MCF 10A (cell line): ENCODE measurements around the gene POU3F3. TPM values are rescaled to one million over a fixed set of nuclear protein-coding genes. Genes with fewer than 3 reads are reported as not detected.
A peak's percentile ranks its signal among the peaks of the same experiment; 100 is the strongest.

ENCODE experiments used
- BruUV-seq: library from RNA; stranded (reverse); fragments of 400-500 nt; replicated peaks from 2 replicates; lab custom pipeline; 2021; lab: Mats Ljungman, UMichigan
- CTCF ChIA-PET: fragments of 300-600 bp; sonication (Branson Sonifier 250); formaldehyde crosslinking; extraction: SDS; loops from one replicate; lab custom pipeline; 2021; ENCODE audit warnings: antibody characterized with exemption, inconsistent platforms; lab: Yijun Ruan, JAX
- POLR2A ChIA-PET: fragments of 300-600, 350-650 bp; sonication (Branson Sonifier 250); formaldehyde crosslinking; extraction: SDS; loops from one replicate; lab custom pipeline; 2020; ENCODE audit warnings: antibody characterized with exemption, inconsistent platforms; lab: Yijun Ruan, JAX
- DNase-seq: peaks from one replicate; pipeline ENCODE4 v3.0.0-alpha.2; 2018; ENCODE audit not compliant: unreplicated experiment
- H3K27ac Mint-ChIP-seq: one replicate; pipeline ENCODE4 v1.8.0; 2022; ENCODE audit warnings: mild to moderate bottlenecking, low read depth, mixed read lengths; ENCODE audit not compliant: unreplicated experiment
- H3K27me3 Mint-ChIP-seq: one replicate; pipeline ENCODE4 v1.8.0; 2022; ENCODE audit warnings: mixed read lengths; ENCODE audit not compliant: insufficient read depth, unreplicated experiment
- H3K36me3 Mint-ChIP-seq: one replicate; pipeline ENCODE4 v1.8.0; 2022; ENCODE audit warnings: mild to moderate bottlenecking, moderate library complexity, mixed read lengths; ENCODE audit not compliant: insufficient read depth, unreplicated experiment
- H3K4me1 Mint-ChIP-seq: one replicate; pipeline ENCODE4 v1.8.0; 2022; ENCODE audit warnings: mixed read lengths; ENCODE audit not compliant: insufficient read depth, unreplicated experiment
- H3K4me3 Mint-ChIP-seq: one replicate; pipeline ENCODE4 v1.8.0; 2022; ENCODE audit warnings: mild to moderate bottlenecking, moderate library complexity, mixed read lengths; ENCODE audit not compliant: unreplicated experiment
- H3K9me3 Mint-ChIP-seq: one replicate; pipeline ENCODE4 v1.8.0; 2022; ENCODE audit warnings: mixed read lengths; ENCODE audit not compliant: unreplicated experiment
- CTCF ChIP-seq: fragments of 200-600 bp; IDR thresholded peaks from one replicate; pipeline ENCODE4 v1.8.0; 2022; ENCODE audit warnings: antibody characterized with exemption, mild to moderate bottlenecking; ENCODE audit not compliant: unreplicated experiment
- intact Hi-C: fragments of 100-400 bp; cut with micrococcal nuclease; formaldehyde crosslinking; loops from 2 replicates; pipeline ENCODE4 v1.14.1; 2022
- total RNA-seq: library from RNA; stranded (reverse); gene quantifications from 2 replicates; pipeline ENCODE4 v1.2.3, GENCODE V29; 2022

Gene POU3F3
- total RNA-seq, 1 experiment from 2014 or later, result not detected

- no TSS peak for BruUV-seq
- no peaks in the 10 kb centered on the region for H3K27me3 Mint-ChIP-seq
- H3K9me3 Mint-ChIP-seq, result no peaks in the 10 kb centered on the region
- DNase-seq, result no peak
- H3K36me3 Mint-ChIP-seq, result no peaks in the 10 kb centered on the region
- ChIA-PET POLR2A (no interaction called here), CTCF (interaction anchor here (0.6 to 1.1 kb wide), 2 partner anchors 30 to 812 kb away, joined by 3 read pairs; no protein-coding TSS in a partner anchor)
- H3K4me3 Mint-ChIP-seq, result no peak overlapping the region
- H3K4me1 Mint-ChIP-seq, result no peaks in the 10 kb centered on the region
- intact Hi-C loops, result no loop called here
- no peak overlapping the region for H3K27ac Mint-ChIP-seq
- no peak for TF ChIP-seq CTCF
These were observed 36.2 kb downstream of the POU3F3 start for GRCh38 chr2:104889960-104890684.

GRCh38 chr2:104890685-104891069, 36.8 kb downstream of the POU3F3 start:
- H3K36me3 Mint-ChIP-seq, result no peaks in the 10 kb centered on the region
- TF ChIP-seq CTCF, result no peak
- no peak overlapping the region for H3K4me3 Mint-ChIP-seq
- no peak for DNase-seq
- CTCF ChIA-PET, result no interaction called here
- no peaks in the 10 kb centered on the region for H3K9me3 Mint-ChIP-seq
- intact Hi-C loops, result no loop called here
- H3K27ac Mint-ChIP-seq, result no peak overlapping the region
- no peaks in the 10 kb centered on the region for H3K4me1 Mint-ChIP-seq
- H3K27me3 Mint-ChIP-seq, result no peaks in the 10 kb centered on the region
- no TSS peak for BruUV-seq
- POLR2A ChIA-PET, result no interaction called here

GRCh38 chr2:104891145-104891544, 37.2 kb downstream of the POU3F3 start:
- no peak overlapping the region for H3K4me3 Mint-ChIP-seq
- H3K27me3 Mint-ChIP-seq, result no peaks in the 10 kb centered on the region
- peaks cover 3% of the 10 kb centered on the region for H3K4me1 Mint-ChIP-seq
- DNase-seq, result no peak
- intact Hi-C loops, result no loop called here
- ChIA-PET POLR2A (no interaction called here), CTCF (no interaction called here)
- H3K36me3 Mint-ChIP-seq, result no peaks in the 10 kb centered on the region
- BruUV-seq, result no TSS peak
- no peak overlapping the region for H3K27ac Mint-ChIP-seq
- H3K9me3 Mint-ChIP-seq, result no peaks in the 10 kb centered on the region
- TF ChIP-seq CTCF, result no peak

- Mint-ChIP-seq H3K9me3 (no peaks in the 10 kb centered on the region), H3K27me3 (no peaks in the 10 kb centered on the region), H3K36me3 (peaks cover 8% of the 10 kb centered on the region), H3K4me3 (peak overlapping the region; percentile 40), H3K4me1 (peaks cover 39% of the 10 kb centered on the region), H3K27ac (peak overlapping the region; percentile 93)
- POLR2A ChIA-PET, result interaction anchor here (1.8 kb wide), 1 partner anchor 141 kb away, joined by 5 read pairs; the partner anchor contains the start of gene MRPS9
- BruUV-seq, result no TSS peak
- DNase-seq, result peak; percentile 21
- TF ChIP-seq CTCF, result no peak
- intact Hi-C loops, result no loop called here
- CTCF ChIA-PET, result interaction anchor here (0.5 to 2.1 kb wide), 5 partner anchors 18 to 1735 kb away, joined by 3 to 6 read pairs (median 3); no protein-coding TSS in a partner anchor
These were observed 42.5 kb downstream of the POU3F3 start for GRCh38 chr2:104896446-104896845.
